HepG2 (cell line): ENCODE data around the gene ZBP1. TPM values are rescaled to one million over a fixed set of nuclear protein-coding genes. Genes with fewer than 3 reads are reported as not detected.

Experiments used
- ATAC-seq: fragments of 200-7000 bp; cut with Tn5 transposase; 3 replicates; pipeline ENCODE4 v1.9.1; 2020; ENCODE audit warnings: mild to moderate bottlenecking, moderate library complexity
- BruUV-seq: library from RNA; stranded (reverse); fragments of 400-500 nt; replicated peaks from 2 replicates; lab custom pipeline; 2021; lab: Mats Ljungman, UMichigan
- CTCF ChIA-PET: fragments of 300-600 bp; formaldehyde crosslinking; extraction: SDS; loops from one replicate; lab custom pipeline; 2021; ENCODE audit warnings: low total read pairs, inconsistent platforms, low intra/inter-chr PET ratio; lab: Yijun Ruan, JAX
- POLR2A ChIA-PET: fragments of 350-600 bp; sonication (Branson Sonifier 250); formaldehyde crosslinking; loops from one replicate; lab custom pipeline; 2020; ENCODE audit warnings: antibody characterized with exemption, inconsistent platforms; lab: Yijun Ruan, JAX
- DNase-seq: peaks from one replicate; pipeline ENCODE4 v3.0.0-alpha.2; 2015; ENCODE audit warnings: low spot score
- FAIRE-seq: peaks from 3 replicates; lab custom pipeline; 2011; peaks lifted over from hg19 to GRCh38; lab: Jason Lieb, UNC
- H2AFZ ChIP-seq: one replicate; pipeline ENCODE4 v1.6.1; 2011; ENCODE audit warnings: low read length, inconsistent platforms
- H3K27ac ChIP-seq: fragments of 300-600 bp; 3 replicates; pipeline ENCODE4 v1.8.0; 2011; ENCODE audit warnings: mixed run types, mild to moderate bottlenecking, mixed read lengths, low read length, inconsistent platforms; ENCODE audit not compliant: insufficient read depth; ENCODE audit errors: extremely low read length
- H3K27me3 ChIP-seq, 2 experiments: fragments of 200-600 bp in 1 of 2; 2 replicates in 1 of 2; 3 replicates in 1 of 2; pipeline versions ENCODE4 v1.6.0 to v1.8.0; 2011; ENCODE audit warnings: low read length in 2 of 2, mild to moderate bottlenecking in 2 of 2, moderate library complexity in 2 of 2, inconsistent platforms in 1 of 2; ENCODE audit not compliant: insufficient read depth in 2 of 2, control insufficient read depth in 1 of 2
- H3K36me3 ChIP-seq, 2 experiments: fragments of 200-600 bp in 1 of 2; replicated peaks in 1 of 2; 2 replicates in 1 of 2; 3 replicates in 1 of 2; pipeline versions ENCODE4 v1.5.1 to v1.8.0; 2011; ENCODE audit warnings: low read length in 2 of 2, inconsistent platforms in 1 of 2; ENCODE audit not compliant: insufficient read depth in 2 of 2, control insufficient read depth in 1 of 2
- H3K4me1 ChIP-seq: 2 replicates; pipeline ENCODE4 v1.5.1; 2012; ENCODE audit warnings: low read length, inconsistent platforms; ENCODE audit not compliant: insufficient read depth
- H3K4me2 ChIP-seq: 2 replicates; pipeline ENCODE4 v1.6.0; 2011; ENCODE audit warnings: low read depth, low read length, inconsistent platforms
- H3K4me3 ChIP-seq, 3 experiments: fragments of 200-600 bp in 1 of 3; sonication (generic), shearing (Covaris generic) in 1 of 3; replicated peaks in 1 of 3; 2 replicates each; pipeline ENCODE4 v1.5.1; 2011 to 2016; ENCODE audit warnings: low read length in 3 of 3, inconsistent platforms in 2 of 3, low read depth in 2 of 3, mild to moderate bottlenecking in 2 of 3, control low read depth in 1 of 3, mixed read lengths in 1 of 3; ENCODE audit not compliant: insufficient read depth in 1 of 3
- H3K79me2 ChIP-seq: one replicate; pipeline ENCODE4 v1.6.1; 2011; ENCODE audit warnings: low read length, inconsistent platforms; ENCODE audit not compliant: insufficient read depth
- H3K9ac ChIP-seq: 2 replicates; pipeline ENCODE4 v1.6.0; 2011; ENCODE audit warnings: mild to moderate bottlenecking, low read depth, low read length, inconsistent platforms; ENCODE audit not compliant: insufficient read depth
- H3K9me3 ChIP-seq: 2 replicates; pipeline ENCODE4 v1.5.1; 2012; ENCODE audit warnings: mild to moderate bottlenecking, low read length
- H4K20me1 ChIP-seq: 2 replicates; pipeline ENCODE4 v1.6.0; 2011; ENCODE audit warnings: inconsistent platforms, mild to moderate bottlenecking, low read length, moderate library complexity; ENCODE audit not compliant: insufficient read depth
- ATRX ChIP-seq: sonication (generic); formaldehyde crosslinking; IDR thresholded peaks from 2 replicates; pipeline ENCODE4 v1.4.0; 2020; ENCODE audit warnings: missing genetic modification reagents, borderline replicate concordance
- NAIF1 ChIP-seq: sonication (generic); formaldehyde crosslinking; IDR thresholded peaks from 2 replicates; pipeline ENCODE4 v1.5.0; 2020; ENCODE audit warnings: mild to moderate bottlenecking, missing genetic modification reagents, borderline replicate concordance
- ZNF33A ChIP-seq: sonication (generic); formaldehyde crosslinking; IDR thresholded peaks from 2 replicates; pipeline ENCODE4 v1.5.1; 2020; ENCODE audit warnings: missing genetic modification reagents, mild to moderate bottlenecking, moderate library complexity, borderline replicate concordance
- ZNF567 ChIP-seq: sonication (generic); formaldehyde crosslinking; IDR thresholded peaks from 2 replicates; pipeline ENCODE4 v1.8.1; 2023; ENCODE audit warnings: mild to moderate bottlenecking, missing genetic modification reagents, borderline replicate concordance
- WGBS: methylation state at CpG from one replicate; pipeline ENCODE4 v1.1.6; 2017; ENCODE audit warnings: low lambda C conversion rate; 5-methylcytosine and 5-hydroxymethylcytosine counted together
- in situ Hi-C: cut with HindIII; loops from 2 replicates; pipeline ENCODE4 v1.10.0; 2017; ENCODE audit warnings: low pct_unique_long_range_greater_than_20kb; ENCODE audit not compliant: extremely low pct_ligation_motif_present
- intact Hi-C: fragments of 100-400 bp; cut with micrococcal nuclease; formaldehyde crosslinking; loops from one replicate; pipeline ENCODE4 v1.10.0; 2022; ENCODE audit not compliant: unreplicated experiment
- polyA plus RNA-seq, 8 experiments: library from polyadenylated mRNA; depleted of rRNA in 3 of 8; stranded (reverse) in 7 of 8; unstranded in 1 of 8; fragments of >200 nt; fragmentation: Illumina TruSeq in 4 of 8; extraction: Trizol in 4 of 8; gene quantifications; 2 replicates each; pipeline versions ENCODE4 v1.2.1 to v1.2.3, GENCODE V29; 2011 to 2016; ENCODE audit warnings: low read depth in 4 of 8, missing spikeins in 1 of 8, mixed read lengths in 1 of 8; ENCODE audit not compliant: insufficient read depth in 1 of 8
- total RNA-seq, 5 experiments: library from RNA; depleted of rRNA; stranded (reverse); fragments of >200 nt; fragmentation: Illumina TruSeq; extraction: Trizol; gene quantifications; 2 replicates each; pipeline ENCODE4 v1.2.3, GENCODE V29; 2016; ENCODE audit warnings: low read depth in 1 of 5
- TF ChIP-seq, protein P1 (sequence below): sonication (generic); formaldehyde crosslinking; IDR thresholded peaks from 2 replicates; pipeline ENCODE4 v1.8.0; 2022; ENCODE audit warnings: missing genetic modification reagents, mild to moderate bottlenecking, borderline replicate concordance
- TF ChIP-seq, protein P2 (sequence below): sonication (generic); formaldehyde crosslinking; IDR thresholded peaks from 2 replicates; pipeline ENCODE4 v1.5.0; 2020; ENCODE audit warnings: missing genetic modification reagents
- TF ChIP-seq, protein P3 (sequence below), 2 experiments: fragments of 450-650 bp in 1 of 2; sonication (generic) in 1 of 2; formaldehyde crosslinking; IDR thresholded peaks; 2 replicates each; pipeline versions ENCODE4 v1.5.0 to v1.8.0; 2020 to 2022; ENCODE audit warnings: mild to moderate bottlenecking in 1 of 2, missing genetic modification reagents in 1 of 2
- TF ChIP-seq, protein P4 (sequence below): sonication (generic); formaldehyde crosslinking; IDR thresholded peaks from 2 replicates; pipeline ENCODE4 v1.4.0; 2020; ENCODE audit warnings: missing genetic modification reagents, borderline replicate concordance

ZBP1 gene
- total and polyA plus RNA-seq, 2 of the 13 experiments (the other 11 are each of a cell fraction or from before 2014, with no cell fraction given), result not detected

DNA sequence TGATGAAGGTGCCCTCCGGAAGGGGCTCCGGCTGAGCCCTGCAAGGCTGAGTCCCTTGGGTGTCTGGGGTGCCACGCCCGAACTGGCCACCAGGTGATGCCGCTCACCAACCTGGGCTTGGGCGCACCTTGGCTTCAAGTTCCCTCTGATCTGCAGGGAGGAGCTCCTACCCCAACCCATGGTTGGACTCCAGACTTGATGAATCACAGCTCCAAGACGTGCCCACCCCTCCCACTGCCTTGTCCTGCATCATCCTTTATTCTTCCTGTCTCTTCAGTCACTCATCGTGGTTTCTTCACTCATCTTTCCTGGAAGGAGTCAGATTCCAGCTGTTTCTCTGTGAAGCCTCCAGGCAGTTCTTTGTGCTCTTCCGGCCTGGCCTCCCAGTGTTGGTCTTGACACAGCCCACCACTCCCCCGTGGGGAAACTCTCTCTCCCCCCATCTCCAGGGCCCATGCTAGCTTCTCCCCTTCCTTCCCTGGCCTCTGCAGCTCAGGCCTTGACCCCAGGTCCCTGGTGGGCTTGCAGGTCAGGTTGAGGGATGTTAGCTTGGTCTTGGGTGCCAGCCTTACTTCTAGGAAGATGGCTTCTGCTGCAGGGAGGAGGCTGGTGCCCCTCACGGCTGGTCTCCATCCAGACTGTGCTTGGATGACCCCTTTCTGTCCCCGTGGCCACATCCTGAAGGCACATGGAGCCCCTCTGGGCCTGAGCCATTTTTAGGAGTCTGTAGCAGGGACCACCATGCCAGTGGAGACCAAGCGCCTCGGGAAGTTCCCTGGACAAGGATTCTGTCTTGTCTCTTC, 2.6 kb upstream of the ZBP1 start (continued):
- TF ChIP-seq, protein P1, sequence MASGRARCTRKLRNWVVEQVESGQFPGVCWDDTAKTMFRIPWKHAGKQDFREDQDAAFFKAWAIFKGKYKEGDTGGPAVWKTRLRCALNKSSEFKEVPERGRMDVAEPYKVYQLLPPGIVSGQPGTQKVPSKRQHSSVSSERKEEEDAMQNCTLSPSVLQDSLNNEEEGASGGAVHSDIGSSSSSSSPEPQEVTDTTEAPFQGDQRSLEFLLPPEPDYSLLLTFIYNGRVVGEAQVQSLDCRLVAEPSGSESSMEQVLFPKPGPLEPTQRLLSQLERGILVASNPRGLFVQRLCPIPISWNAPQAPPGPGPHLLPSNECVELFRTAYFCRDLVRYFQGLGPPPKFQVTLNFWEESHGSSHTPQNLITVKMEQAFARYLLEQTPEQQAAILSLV (CRISPR knock-in tag), result no peak
- TF ChIP-seq, protein P2, sequence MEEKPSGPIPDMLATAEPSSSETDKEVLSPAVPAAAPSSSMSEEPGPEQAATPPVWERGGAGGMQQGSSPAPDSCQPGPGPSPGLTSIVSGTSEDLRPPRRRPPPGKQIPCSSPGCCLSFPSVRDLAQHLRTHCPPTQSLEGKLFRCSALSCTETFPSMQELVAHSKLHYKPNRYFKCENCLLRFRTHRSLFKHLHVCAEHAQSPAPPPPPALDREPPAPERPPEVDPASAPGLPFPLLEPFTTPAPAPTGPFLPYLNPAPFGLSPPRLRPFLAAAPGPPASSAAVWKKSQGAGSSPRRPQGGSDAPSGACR (CRISPR knock-in tag), result no peak

DNA sequence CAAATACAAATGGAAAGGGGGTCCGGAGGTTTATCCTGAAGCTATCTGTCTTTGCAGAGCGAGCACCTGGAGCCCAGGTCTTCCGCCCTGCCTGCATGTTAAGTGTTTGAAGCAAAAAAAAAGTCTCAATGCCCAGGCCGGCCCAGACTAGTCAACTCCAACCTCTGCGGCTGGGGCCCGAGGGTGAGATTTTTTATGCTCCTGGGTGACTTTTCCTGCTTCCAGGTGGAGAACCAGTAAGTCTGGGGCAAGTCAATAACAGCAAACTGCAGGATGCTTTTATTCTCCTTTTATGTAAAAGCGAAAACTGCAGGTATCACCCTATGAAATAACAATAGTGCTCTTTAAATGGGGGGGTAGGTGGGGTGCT, 2.0 kb upstream of the ZBP1 start:
- Histone ChIP-seq H4K20me1 (no peaks in the 10 kb centered on the region), H3K27me3 (peaks cover 2 to 58% of the 10 kb centered on the region in 2 experiments; a peak in 4 of 5 replicates), H3K79me2 (no peaks in the 10 kb centered on the region), H3K9ac (no peak overlapping the region), H3K4me2 (no peak overlapping the region), H2AFZ (no peak overlapping the region), H3K4me3 (no peak overlapping the region), H3K27ac (no peak overlapping the region), H3K4me1 (no peaks in the 10 kb centered on the region), H3K36me3 (no peaks in the 10 kb centered on the region), H3K9me3 (peaks cover 9% of the 10 kb centered on the region; the same call in 1 of the 2 replicates)
- ChIA-PET POLR2A (no interaction called here), CTCF (interaction anchor here (1.4 to 2.4 kb wide), 2 partner anchors 557 to 588 kb away, joined by 5 to 26 read pairs; no protein-coding TSS in a partner anchor)
- WGBS, result 27% methylated on average over 7 of the region's 7 CpGs
- DNase-seq (no peak), FAIRE-seq (no peak), ATAC-seq (no peak)
- in situ Hi-C loops, result no loop called here
- BruUV-seq, result no TSS peak
- intact Hi-C loops, result loop anchor here (1.0 kb wide), 1 partner anchor 557 kb away; no protein-coding TSS in a partner anchor
- TF ChIP-seq ZNF567 (CRISPR knock-in tag) (no peak), ZNF33A (no peak), NAIF1 (no peak), ATRX (CRISPR knock-in tag) (no peak)
- TF ChIP-seq, protein P3, sequence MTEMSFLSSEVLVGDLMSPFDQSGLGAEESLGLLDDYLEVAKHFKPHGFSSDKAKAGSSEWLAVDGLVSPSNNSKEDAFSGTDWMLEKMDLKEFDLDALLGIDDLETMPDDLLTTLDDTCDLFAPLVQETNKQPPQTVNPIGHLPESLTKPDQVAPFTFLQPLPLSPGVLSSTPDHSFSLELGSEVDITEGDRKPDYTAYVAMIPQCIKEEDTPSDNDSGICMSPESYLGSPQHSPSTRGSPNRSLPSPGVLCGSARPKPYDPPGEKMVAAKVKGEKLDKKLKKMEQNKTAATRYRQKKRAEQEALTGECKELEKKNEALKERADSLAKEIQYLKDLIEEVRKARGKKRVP (CRISPR knock-in tag; IDR thresholded peaks at IDR 0.05), result no peak
- TF ChIP-seq, protein P4, sequence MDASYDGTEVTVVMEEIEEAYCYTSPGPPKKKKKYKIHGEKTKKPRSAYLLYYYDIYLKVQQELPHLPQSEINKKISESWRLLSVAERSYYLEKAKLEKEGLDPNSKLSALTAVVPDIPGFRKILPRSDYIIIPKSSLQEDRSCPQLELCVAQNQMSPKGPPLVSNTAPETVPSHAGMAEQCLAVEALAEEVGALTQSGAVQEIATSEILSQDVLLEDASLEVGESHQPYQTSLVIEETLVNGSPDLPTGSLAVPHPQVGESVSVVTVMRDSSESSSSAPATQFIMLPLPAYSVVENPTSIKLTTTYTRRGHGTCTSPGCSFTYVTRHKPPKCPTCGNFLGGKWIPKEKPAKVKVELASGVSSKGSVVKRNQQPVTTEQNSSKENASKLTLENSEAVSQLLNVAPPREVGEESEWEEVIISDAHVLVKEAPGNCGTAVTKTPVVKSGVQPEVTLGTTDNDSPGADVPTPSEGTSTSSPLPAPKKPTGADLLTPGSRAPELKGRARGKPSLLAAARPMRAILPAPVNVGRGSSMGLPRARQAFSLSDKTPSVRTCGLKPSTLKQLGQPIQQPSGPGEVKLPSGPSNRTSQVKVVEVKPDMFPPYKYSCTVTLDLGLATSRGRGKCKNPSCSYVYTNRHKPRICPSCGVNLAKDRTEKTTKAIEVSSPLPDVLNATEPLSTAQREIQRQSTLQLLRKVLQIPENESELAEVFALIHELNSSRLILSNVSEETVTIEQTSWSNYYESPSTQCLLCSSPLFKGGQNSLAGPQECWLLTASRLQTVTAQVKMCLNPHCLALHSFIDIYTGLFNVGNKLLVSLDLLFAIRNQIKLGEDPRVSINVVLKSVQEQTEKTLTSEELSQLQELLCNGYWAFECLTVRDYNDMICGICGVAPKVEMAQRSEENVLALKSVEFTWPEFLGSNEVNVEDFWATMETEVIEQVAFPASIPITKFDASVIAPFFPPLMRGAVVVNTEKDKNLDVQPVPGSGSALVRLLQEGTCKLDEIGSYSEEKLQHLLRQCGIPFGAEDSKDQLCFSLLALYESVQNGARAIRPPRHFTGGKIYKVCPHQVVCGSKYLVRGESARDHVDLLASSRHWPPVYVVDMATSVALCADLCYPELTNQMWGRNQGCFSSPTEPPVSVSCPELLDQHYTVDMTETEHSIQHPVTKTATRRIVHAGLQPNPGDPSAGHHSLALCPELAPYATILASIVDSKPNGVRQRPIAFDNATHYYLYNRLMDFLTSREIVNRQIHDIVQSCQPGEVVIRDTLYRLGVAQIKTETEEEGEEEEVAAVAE (CRISPR knock-in tag), result no peak
